ENCODE data around the gene SNRPA1.

Gene SNRPA1

DNA sequence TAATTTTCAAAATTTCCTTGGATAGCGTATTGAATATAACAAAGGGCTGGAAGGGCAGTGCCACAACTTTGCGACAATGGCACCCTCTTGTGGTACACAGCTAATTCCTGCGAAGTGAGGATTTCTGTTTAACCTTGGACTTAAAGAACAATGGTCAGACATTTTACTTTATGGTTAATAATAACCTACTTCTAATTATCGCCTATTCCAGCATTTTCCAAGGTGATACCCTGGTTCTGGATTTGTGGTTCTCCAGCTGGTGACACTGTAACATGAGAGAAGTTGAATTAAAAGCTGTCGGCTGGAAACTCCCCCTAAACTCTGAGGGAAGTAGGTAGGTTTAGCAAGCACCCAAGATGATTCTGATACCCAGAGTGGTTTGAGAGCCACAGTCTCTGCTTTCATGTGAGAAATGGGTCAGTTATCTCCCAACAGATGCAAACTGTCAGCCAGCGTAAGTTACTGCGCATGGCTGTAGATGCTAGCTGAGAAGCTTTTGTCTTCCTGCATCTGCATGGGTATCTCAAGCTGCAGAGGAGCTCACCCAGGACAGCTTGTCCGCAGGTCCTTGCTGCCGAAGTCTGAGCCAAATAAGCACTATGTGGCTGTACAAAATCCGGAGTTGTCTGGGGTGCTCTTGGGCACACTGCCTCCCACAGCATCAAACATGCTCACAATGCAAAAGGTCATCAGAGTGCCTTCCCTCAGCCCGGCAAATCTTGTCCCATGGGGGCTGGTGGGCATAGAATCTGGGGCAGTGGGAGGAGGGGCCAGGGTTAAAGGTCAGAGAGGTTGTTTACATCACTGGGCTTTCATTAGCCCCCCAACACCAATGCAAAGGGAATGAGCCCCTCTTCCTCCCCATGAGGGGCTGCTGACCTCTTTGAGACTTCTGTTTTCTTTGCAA, 36.6 kb downstream of the SNRPA1 start:
- DNase-seq (ENCODE audit: low read depth), result peak; percentile 47

DNA sequence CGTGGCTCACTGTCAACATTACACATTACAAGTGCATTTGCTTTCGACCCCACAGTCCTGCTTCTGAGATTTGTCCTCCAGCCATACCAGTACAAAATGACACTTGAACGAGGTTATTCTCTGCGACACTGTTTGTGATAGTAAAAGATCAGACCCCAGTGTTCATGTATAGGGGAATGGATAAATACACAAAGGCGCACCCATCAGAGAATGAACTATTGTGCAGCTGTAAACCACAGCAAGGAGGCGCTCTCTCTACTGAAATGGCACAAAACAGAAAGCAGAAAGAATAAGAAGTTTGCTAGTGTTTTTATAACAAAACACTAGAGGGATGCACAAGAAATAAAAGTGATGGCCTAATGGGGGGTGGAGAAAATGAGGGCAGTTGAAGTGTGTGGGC, 38.3 kb downstream of the SNRPA1 start:
- DNase-seq (ENCODE audit: low read depth), result no peak

DNA sequence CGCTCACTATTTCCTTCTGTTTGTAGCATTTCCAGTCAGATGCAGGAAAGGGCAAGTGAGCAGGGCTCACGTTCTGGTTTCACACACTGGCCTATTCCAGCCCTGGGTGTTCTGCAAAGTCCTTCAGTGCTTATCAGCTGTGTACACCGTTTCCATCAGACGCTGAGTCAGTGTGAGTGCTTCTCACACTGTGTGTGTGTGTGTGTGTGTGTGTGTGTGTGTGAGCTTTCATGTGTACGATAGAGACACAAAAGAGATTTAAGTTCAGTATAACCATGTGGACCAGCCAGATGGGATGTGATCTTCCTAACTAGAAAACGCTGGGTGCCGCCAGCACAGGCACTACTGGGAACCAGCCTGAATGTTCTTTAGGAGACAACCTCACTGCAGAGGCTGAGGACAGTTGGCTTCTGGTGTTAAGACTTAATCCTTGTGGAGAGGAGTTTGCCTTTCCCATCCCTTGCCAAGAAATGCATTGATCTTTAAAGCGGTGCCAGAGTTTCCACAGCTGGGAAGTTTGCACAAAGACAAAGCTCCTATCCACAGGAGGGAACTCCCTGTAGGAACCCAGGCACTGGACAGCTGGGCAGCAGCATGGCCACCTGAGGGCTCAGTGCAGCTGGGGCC, 39.3 kb downstream of the SNRPA1 start:
- DNase-seq (ENCODE audit: low read depth), result no peak

DNA sequence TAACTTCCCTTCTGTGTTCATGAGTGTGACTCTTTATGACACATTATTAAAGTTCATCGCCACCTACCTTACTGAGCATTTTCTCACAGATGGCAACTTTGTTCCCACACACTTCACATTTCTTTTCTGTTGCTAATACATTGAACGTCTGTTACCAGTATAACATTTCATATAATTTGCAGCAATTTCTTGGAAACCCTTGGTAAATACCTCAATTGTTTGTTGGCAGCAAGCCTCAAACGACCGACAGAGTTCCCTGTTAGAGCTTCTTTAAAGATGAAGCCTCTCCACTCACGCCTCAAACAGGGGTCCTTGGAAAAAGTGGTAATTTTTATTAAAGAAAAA, 40.0 kb downstream of the SNRPA1 start:
- DNase-seq (ENCODE audit: low read depth), result no peak

DNA sequence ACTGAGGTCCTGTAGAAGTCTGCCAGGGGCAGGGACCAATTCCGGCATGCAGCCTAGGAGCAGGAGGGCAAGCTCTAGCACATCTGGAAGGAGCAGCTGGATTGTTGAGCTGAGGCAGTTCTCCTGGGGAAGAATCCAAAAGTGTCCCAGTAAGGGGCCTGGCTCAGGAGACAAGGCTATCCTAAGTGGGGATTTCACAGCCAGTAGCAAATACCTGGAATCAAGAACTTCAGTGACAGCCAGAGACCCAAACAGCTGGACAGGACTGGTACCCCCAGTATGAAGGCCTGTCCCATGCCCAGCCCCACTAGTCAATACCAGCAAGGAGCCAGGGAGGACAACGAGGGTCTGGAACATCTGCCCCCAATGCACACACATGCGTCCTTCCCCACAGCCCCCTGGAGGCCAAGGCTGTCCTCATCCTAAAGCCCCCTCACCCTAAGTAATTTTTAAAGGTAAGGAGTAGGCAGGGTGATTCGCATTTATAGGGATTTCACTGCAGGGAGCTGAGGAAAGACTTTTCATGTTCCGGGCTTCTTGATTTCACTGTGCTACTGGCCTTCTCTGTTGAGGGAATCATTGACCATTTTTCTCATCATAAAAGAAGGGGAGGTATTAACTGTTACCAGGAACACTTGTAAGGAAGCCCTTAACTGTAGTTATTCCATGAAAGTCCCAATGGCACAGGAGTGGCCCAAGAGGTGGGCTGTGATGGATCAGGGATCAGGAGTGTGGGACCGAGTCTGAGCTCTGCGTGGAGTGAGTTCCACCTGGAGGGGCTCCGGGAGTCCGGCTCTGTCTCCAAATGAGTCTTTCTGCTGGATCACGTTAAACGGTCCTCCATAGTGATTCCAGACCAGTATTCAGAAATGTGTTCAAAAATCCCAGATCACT, 40.6 kb downstream of the SNRPA1 start:
- no peak for DNase-seq (ENCODE audit: low read depth)

DNA sequence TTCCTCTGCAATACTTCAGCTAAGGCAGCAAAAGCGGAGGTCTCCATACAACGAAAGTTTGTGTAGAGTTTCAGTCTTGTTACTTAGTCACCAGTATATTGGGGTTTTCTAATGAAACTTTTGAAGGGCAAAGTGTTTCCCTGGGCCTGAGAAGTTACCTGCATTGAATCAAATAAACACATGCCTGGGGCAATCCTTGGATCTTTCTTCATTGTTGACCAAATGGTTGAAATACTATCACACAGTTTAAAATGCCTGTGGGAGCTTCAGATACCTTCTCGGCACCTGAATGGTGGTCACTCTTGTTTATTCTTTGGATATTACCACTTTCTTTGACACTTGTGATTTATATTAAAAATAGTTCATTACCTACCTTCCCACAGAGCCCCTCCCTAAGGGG, 42.2 kb downstream of the SNRPA1 start:
- no peak for DNase-seq (ENCODE audit: low read depth)

DNA sequence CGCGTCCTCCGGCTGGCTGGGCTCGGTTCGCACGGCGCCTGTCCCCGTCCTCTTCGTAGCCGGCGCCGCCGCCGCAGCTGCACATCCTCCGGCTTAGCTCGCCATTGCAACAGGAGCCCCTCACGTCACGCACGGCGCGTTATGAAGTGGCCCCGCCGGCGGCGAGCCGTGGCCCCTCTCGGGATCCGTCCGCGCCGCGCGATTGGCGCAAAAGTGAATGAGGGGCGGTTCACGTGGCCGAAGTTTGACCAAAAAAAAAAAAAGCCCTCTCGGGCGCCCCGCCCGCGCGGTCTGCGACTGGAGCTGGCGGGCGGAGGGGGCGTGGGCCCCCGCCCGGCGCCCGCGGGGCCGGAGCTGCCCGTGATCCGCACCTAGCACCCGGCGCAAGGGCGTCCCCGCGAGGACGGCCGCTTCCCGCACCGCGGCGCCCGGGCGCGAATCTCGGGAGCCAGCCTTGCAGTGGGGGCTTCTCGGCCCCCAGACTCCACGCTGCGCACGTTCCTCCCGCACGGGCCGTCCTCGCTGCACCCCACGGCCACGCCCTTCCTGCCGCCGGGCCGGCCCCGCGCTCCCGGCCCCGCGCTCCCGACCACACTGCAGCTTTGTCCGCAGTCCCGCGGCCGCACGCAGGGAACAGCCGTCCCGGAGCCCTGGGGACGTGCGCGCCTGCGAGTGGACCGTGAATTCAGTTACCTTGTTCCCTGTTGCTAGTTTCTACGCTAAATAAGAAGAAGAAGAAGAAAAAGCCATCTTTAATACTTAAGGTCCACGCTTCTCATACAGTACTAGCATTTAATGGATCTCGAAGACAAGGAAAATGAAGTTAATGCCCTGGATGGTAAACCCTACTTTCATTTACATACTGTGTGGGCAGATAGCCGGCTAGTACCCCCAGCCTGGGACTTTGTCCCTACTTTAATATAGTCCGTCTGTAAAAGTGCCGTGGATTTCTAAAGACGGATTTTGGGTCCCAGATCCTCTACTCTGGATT, 42.9 kb downstream of the SNRPA1 start, which contains the start of gene CHSY1:
Gene CHSY1 (minus strand): TSS at position 219 of the 991 bp plus-strand sequence. CDS start 592 bp downstream, outside the sequence.
- DNase-seq (ENCODE audit: low read depth), result peak; percentile 76

DNA sequence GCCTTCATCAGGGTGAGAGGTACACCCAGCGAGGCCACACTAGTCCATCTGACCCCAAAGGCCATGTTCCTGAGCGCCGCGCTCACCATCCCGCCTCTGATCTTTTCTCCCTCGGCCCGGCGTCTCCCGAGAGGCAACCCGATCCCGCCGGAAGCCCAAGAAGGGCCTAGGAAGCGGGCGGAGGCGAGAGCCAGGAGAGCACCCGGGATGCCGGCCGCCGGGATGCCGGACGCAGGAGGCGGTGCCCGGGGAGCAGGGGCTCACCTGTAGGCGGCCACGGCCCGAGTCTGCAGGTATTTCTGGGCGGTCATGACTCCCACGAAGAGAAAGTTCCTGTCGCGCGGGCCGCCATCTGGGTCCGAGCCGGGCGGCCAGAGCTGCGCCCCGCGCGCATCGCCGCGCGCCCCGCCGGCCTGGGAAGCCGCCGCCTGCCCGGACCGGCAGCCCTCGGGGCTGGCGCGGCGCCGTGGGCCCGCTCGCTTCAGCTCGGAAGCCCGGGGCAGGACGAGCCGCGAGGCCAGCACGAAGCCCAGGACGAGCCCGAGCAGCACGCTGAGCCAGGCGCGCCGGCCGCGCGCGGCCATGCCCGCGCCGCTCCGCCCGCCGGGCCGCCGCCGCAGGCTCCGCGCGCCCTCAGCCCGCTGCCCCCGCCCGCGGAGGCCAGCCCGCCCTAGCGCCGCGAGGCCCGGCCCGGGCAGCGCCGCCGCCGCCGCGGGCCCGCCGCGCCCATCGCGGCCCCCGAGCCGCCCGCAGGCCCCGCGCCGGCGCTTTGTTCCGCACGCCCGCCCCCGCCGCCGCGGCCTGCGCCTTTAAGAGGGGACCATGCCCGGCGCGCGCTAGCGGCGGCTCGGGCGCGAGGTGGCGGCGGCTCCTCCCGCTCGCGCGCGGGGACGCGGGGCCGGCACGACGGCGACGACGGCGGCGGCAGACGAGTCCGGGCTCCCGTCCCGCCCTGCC, 43.9 kb downstream of the SNRPA1 start:
- no peak for DNase-seq (ENCODE audit: low read depth)

DNA sequence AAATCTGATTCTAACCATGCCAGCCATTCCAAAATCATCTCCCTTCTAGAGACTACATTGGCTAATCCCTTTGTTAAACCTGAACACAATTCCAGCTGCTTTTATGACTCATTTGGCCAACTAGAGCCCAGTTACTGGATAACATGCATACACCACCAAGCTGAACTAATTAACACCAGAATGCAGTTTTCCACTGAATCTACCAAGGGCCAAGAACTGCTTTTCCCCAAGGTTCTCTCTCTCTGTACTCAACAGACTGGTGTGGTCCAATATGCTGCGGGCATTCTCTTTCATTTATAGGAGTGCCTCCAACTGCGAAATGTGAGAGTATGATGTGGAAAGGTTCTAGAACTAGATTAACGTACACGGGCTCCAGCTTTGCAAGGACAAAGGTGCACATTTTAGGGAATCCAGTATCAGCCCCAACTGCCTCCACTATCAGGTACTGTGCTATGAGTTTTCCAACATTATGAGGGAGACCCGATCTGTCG, 44.7 kb downstream of the SNRPA1 start:
- no peak for DNase-seq (ENCODE audit: low read depth)

DNA sequence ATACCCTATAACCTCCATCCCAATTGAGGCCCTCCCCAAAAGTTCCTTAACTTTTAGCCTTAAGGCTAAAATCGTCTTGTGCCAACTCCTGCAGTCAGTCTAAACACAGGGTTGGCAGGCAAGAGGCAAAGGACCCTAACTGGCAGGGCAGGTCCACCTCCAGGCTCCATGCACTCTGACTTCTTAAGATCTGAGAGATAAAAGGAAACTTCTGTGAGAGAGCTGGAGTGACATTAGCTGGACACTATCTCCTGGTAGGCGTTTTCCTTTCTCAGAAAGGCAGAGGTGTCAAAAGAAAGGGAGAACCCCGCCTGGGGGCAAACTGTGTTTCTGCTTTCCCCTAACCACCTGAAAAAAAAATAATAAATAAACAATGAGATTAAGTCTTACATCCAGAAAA, 46.8 kb downstream of the SNRPA1 start:
- no peak for DNase-seq (ENCODE audit: low read depth)

DNA sequence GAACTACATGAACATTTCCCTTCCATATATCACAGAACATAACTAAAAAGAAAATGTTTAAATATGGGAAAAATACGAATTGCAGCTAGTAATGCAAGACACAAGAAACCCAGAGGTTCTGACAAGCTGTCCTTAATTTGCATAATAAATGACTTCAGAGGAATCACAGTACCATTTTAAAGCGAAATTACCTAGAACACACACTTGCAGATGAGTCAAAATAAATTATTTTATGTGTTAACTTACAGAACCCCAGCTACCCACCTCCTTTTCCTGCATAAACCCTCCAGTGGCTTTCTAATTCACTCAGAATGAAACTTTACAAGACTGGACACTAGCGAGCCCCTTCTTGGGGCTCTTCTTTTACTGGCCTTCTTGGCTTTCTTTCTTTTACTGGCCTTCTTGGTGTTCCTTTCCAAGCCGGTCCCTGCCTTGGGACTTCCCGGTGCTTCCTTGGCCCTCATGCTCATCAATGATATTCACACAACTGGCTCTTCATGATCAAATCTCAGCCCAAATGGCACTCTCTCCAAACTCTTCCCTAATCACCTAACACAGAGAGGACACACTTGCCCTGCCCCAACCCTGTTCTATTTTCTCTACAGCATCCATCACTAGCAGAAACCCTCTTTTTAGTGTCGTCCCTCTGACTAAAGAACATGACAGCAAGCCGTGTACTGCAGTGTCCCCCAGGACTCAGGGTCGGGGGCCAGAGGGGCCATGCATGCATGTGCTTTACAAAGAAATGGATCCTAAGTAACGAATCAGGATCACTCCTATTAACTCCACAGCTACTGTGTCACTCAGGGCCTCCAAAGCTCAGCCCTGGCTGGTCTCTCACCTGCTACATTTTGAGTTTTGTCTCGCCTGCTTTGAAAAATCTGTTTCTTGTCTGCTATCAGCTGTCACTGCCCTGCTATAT, 48.0 kb downstream of the SNRPA1 start:
- no peak for DNase-seq (ENCODE audit: low read depth)

DNA sequence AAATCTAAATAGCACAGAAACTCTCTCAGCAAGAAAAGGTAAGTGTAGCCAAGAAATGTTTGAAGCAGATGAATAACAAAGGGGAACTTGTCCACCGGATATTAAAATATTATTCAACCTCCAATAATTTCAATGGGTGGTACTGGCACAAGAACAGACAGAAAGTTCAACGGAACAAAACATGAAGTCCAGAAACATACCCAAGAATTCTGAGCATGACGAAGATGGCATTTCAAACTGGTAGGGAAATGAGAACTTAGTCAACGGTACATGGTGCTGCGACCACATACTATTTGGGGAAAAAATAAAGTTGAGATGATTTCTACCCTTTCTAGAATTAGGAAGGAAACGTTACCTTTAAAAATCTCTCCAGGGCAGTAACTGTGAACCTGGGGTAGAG, 48.7 kb downstream of the SNRPA1 start:
- DNase-seq (ENCODE audit: low read depth), result no peak

DNA sequence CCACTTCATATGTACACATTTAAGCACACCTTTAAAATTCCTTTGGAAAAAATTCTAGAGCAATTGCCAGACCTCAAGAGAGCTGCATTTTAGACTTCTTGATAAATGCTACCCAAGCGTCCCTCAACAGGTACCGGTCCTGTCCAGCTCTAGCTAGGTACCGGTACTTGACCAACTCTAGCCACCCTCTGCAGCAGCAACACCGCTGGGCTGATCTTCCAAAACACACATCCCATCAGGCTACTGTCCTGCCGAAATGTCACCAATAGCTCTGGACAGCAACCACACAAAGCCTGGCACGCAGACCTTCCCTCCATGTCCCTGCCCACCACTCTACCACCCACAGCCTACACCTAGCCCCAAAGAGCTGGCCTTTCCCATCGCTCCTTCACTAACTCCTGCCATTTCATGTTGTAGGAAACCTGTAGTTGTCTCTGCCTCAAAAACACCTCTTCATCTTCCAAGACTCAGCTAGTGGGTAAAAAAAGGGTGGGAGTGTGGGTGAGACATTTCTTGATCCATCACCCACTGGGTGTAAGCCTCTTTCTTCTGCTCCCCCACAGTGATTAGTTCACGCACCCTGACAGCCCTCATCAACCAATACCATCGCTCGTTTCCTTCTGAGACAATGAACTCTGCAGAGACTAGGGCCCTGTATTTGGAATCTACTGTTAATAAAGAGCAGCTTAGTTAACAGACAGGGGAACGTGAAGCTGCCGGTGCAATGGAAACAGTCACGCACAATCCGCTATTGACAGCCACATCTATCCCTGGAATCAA, 50.0 kb downstream of the SNRPA1 start:
- no peak for DNase-seq (ENCODE audit: low read depth)

DNA sequence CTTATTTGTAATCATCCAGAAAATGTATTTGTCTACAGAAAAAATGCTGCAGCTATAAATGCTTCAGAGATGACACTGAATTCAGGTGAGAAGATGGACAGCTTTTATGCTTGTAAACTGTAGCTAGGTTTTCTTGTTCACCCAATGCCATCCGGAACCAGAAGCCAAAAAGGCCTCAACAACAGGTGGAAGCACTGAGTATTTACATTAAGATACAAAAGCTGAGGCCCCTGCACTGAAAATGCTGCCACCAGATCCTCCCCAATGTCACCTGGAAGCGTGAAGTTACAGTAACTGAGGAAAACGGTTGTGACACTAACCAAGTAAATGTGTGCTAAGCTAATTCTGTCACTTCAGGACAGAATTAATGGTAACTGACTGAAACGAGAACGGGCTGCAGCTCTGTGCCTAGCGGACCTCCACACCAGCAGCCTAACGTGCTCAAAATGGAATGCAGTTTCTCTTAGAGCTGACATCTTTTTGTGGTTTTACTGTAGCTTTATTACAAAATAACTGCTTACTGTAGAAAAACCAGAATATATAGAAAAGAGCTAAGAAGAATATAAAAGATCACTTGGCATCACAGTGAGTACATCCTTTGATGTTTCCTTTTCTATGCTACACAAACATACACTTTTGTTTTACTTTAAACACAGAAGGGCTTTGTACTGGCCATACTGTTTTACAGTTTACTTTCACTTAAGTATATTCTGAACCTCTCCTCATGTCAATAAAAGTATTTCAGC, 50.8 kb downstream of the SNRPA1 start:
- DNase-seq (ENCODE audit: low read depth), result no peak

DNA sequence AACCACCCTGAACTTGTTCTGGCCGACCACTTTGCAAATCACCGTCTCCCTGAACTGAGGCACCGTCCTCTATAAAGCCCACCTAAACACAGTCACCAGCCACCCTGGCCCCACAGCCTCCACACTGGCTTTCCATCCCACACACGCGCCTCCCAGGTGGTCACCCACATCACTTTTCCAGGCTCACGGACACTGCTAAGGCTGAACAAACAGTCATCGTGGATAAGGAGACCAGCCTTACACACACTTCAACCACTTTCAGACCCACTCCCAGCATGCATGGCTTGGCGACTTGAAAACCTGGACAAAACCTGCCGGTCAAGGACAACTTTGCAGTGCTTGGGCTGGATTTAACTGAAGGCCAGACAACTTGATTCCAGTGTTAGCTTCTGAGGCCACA, 51.6 kb downstream of the SNRPA1 start:
- no peak for DNase-seq (ENCODE audit: low read depth)

DNA sequence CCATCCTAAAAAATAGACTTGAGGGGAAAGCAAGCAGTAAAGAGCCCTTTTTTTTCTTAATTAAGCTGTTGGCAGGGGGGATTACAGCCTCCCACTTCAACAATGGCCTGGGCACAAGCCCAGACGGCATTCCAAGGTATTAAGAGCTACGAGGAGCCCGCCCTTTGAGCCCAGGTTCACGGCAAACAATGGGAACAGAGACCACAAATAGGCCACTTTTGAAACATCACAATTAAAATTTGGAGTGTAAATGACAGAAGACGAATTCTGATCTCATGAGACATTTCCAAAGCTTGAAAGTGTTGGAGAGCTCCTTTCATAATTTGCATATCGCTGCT, 52.1 kb downstream of the SNRPA1 start:
- DNase-seq (ENCODE audit: low read depth), result no peak
